ENCODE results near the gene DIS3L2.

The DIS3L2 gene

GRCh38 chr2:232232915-232233314 is 271.4 kb downstream of the DIS3L2 start:
- ATAC-seq = no peak
- TF ChIP-seq ZNF70 (CRISPR knock-in tag; IDR thresholded peaks at IDR 0.05) = no peak
- no peak for TF ChIP-seq ZNF565 (CRISPR knock-in tag; conservative IDR thresholded peaks at IDR 0.05; ENCODE audit: low read depth)

DNA sequence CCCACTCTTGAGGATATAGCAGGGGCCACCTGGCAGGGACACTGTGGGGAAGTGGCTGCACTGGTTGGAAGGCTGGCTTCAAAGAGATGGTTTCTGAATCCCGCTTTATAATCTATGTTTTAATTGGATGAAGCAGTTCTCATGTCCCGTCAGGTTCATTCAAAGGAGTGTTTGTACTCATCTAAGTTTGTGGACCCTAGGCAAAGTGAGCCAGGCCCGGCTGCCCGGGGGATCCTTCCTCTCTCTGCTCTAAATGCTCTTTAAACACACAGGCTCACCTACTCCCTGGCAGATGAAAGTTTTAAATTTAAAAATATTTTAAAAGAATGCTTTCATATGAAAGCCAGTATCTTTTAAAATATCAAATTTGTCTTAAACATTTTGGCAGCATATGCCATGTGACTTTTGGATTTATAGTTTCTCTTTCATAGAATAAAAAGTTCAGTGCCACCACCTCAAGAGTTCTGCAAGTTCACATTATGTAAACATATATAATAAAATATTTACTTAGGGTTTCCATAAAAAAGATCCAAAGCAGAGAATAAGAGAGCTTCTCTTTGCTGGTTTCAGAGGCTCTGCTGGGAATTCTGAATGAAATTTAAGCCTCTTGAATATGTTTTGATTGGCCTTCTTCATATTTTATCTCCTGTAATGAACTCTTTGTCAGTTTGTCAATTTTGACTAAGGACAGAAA is 273.6 kb downstream of the DIS3L2 start:
- no peak for ATAC-seq
- TF ChIP-seq PPARA (CRISPR knock-in tag; IDR thresholded peaks at IDR 0.05; ENCODE audit: borderline replicate concordance) (no peak), ISL1 (CRISPR knock-in tag; IDR thresholded peaks at IDR 0.05) (no peak), ESRRG (CRISPR knock-in tag; IDR thresholded peaks at IDR 0.05) (no peak), ZNF565 (CRISPR knock-in tag; conservative IDR thresholded peaks at IDR 0.05; ENCODE audit: low read depth) (no peak), SNAI2 (CRISPR knock-in tag; IDR thresholded peaks at IDR 0.05) (no peak), ZC3H10 (CRISPR knock-in tag; IDR thresholded peaks at IDR 0.05) (no peak), GLIS3 (CRISPR knock-in tag; IDR thresholded peaks at IDR 0.05) (no peak), TCF4 (CRISPR knock-in tag; IDR thresholded peaks at IDR 0.05; ENCODE audit: borderline replicate concordance) (no peak), BACH2 (CRISPR knock-in tag; IDR thresholded peaks at IDR 0.05; ENCODE audit: borderline replicate concordance) (no peak), ZFP3 (CRISPR knock-in tag; IDR thresholded peaks at IDR 0.05) (no peak), ARNTL (CRISPR knock-in tag; IDR thresholded peaks at IDR 0.05; ENCODE audit: borderline replicate concordance, low read depth) (no peak), CSRNP3 (CRISPR knock-in tag; IDR thresholded peaks at IDR 0.05) (no peak), OSR1 (CRISPR knock-in tag; IDR thresholded peaks at IDR 0.05) (no peak), ZFP30 (CRISPR knock-in tag; IDR thresholded peaks at IDR 0.05) (no peak)
- TF ChIP-seq, protein P1, sequence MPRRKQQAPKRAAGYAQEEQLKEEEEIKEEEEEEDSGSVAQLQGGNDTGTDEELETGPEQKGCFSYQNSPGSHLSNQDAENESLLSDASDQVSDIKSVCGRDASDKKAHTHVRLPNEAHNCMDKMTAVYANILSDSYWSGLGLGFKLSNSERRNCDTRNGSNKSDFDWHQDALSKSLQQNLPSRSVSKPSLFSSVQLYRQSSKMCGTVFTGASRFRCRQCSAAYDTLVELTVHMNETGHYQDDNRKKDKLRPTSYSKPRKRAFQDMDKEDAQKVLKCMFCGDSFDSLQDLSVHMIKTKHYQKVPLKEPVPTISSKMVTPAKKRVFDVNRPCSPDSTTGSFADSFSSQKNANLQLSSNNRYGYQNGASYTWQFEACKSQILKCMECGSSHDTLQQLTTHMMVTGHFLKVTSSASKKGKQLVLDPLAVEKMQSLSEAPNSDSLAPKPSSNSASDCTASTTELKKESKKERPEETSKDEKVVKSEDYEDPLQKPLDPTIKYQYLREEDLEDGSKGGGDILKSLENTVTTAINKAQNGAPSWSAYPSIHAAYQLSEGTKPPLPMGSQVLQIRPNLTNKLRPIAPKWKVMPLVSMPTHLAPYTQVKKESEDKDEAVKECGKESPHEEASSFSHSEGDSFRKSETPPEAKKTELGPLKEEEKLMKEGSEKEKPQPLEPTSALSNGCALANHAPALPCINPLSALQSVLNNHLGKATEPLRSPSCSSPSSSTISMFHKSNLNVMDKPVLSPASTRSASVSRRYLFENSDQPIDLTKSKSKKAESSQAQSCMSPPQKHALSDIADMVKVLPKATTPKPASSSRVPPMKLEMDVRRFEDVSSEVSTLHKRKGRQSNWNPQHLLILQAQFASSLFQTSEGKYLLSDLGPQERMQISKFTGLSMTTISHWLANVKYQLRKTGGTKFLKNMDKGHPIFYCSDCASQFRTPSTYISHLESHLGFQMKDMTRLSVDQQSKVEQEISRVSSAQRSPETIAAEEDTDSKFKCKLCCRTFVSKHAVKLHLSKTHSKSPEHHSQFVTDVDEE (CRISPR knock-in tag; IDR thresholded peaks at IDR 0.05) = no peak
- TF ChIP-seq, protein P2, sequence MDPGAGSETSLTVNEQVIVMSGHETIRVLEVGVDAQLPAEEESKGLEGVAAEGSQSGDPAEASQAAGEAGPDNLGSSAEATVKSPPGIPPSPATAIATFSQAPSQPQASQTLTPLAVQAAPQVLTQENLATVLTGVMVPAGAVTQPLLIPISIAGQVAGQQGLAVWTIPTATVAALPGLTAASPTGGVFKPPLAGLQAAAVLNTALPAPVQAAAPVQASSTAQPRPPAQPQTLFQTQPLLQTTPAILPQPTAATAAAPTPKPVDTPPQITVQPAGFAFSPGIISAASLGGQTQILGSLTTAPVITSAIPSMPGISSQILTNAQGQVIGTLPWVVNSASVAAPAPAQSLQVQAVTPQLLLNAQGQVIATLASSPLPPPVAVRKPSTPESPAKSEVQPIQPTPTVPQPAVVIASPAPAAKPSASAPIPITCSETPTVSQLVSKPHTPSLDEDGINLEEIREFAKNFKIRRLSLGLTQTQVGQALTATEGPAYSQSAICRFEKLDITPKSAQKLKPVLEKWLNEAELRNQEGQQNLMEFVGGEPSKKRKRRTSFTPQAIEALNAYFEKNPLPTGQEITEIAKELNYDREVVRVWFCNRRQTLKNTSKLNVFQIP (CRISPR knock-in tag; IDR thresholded peaks at IDR 0.05; ENCODE audit: borderline replicate concordance, low read depth) = no peak
- TF ChIP-seq, protein P3, sequence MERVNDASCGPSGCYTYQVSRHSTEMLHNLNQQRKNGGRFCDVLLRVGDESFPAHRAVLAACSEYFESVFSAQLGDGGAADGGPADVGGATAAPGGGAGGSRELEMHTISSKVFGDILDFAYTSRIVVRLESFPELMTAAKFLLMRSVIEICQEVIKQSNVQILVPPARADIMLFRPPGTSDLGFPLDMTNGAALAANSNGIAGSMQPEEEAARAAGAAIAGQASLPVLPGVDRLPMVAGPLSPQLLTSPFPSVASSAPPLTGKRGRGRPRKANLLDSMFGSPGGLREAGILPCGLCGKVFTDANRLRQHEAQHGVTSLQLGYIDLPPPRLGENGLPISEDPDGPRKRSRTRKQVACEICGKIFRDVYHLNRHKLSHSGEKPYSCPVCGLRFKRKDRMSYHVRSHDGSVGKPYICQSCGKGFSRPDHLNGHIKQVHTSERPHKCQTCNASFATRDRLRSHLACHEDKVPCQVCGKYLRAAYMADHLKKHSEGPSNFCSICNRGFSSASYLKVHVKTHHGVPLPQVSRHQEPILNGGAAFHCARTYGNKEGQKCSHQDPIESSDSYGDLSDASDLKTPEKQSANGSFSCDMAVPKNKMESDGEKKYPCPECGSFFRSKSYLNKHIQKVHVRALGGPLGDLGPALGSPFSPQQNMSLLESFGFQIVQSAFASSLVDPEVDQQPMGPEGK (CRISPR knock-in tag; IDR thresholded peaks at IDR 0.05; ENCODE audit: borderline replicate concordance) = no peak

DNA sequence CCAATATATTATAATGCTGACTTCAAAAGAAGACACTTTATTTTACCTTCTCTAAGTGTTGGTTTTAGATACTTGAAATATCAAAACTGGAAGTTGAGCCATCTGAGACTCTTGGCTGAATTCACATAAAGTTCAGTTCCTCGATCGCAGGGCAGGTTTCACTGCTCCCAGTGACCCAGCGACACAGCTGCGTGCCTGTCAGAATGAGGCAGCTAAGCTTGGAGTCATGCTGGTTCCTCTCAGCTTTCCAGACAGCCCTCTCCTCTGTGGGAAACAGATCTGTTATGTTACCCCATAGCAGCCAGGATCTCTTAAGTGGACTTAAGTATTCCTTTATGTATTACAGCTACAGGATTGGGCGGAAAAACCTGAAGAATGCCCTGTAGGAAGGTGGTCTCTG is 274.2 kb downstream of the DIS3L2 start:
- no peak for ATAC-seq
- TF ChIP-seq, protein P3 (CRISPR knock-in tag; IDR thresholded peaks at IDR 0.05; ENCODE audit: borderline replicate concordance) = no peak
- TF ChIP-seq, protein P1 (CRISPR knock-in tag; IDR thresholded peaks at IDR 0.05) = no peak
- TF ChIP-seq ESRRG (CRISPR knock-in tag; IDR thresholded peaks at IDR 0.05) = no peak
- no peak for TF ChIP-seq TCF4 (CRISPR knock-in tag; IDR thresholded peaks at IDR 0.05; ENCODE audit: borderline replicate concordance)
- TF ChIP-seq PPARA (CRISPR knock-in tag; IDR thresholded peaks at IDR 0.05; ENCODE audit: borderline replicate concordance) = no peak
- no peak for TF ChIP-seq CSRNP3 (CRISPR knock-in tag; IDR thresholded peaks at IDR 0.05)
- no peak for TF ChIP-seq ZNF8 (CRISPR knock-in tag; IDR thresholded peaks at IDR 0.05)

All from SK-N-SH treated with all-trans-retinoic acid at 6 μM for 48 hours (cell line).